B cell (primary cell): ENCODE results near the gene RASA3. TPM values are rescaled to one million over a fixed set of nuclear protein-coding genes. Genes with fewer than 3 reads are reported as not detected.

Experiments used
- ATAC-seq: fragments of 200-7000 bp; cut with Tn5 transposase; one replicate; pipeline ENCODE4 v1.10.0; 2021; ENCODE audit warnings: low read depth, mild to moderate bottlenecking, moderate number of reproducible peaks, moderate library complexity
- CTCF ChIA-PET: fragments of 350-600 bp; sonication (Branson Sonifier 250); formaldehyde crosslinking; loops from one replicate; lab custom pipeline; 2021; ENCODE audit warnings: antibody characterized with exemption, inconsistent platforms; lab: Charles Lee
- POLR2A ChIA-PET: fragments of 350-600 bp; sonication (Branson Sonifier 250); formaldehyde crosslinking; loops from one replicate; lab custom pipeline; 2021; ENCODE audit warnings: antibody characterized with exemption; lab: Charles Lee
- DNase-seq: peaks from one replicate; pipeline ENCODE4 v3.0.0; 2013
- H2AFZ ChIP-seq: 2 replicates; pipeline ENCODE4 v1.6.1; 2012; ENCODE audit warnings: mild to moderate bottlenecking, low read depth, low read length; ENCODE audit not compliant: insufficient read depth, poor library complexity, severe bottlenecking
- H3K27ac ChIP-seq, 2 donors: 1 replicate in 1 of 2; 2 replicates in 1 of 2; pipeline ENCODE4 v1.5.1; 2012 to 2013; ENCODE audit warnings: low read length in 2 of 2, mild to moderate bottlenecking in 2 of 2, moderate library complexity in 1 of 2
- H3K27me3 ChIP-seq, 4 experiments: fragments of 200-600 bp in 1 of 4; sonication (generic) in 1 of 4; replicated peaks in 1 of 4; 1 replicate in 2 of 4; 2 replicates in 2 of 4; pipeline versions ENCODE4 v1.6.1 to v1.7.0; 2013 to 2016; ENCODE audit warnings: low read length in 3 of 4, mild to moderate bottlenecking in 2 of 4, mixed read lengths in 1 of 4, moderate library complexity in 1 of 4; ENCODE audit not compliant: insufficient read depth in 4 of 4, control insufficient read depth in 3 of 4; ENCODE audit errors: control extremely low read depth in 1 of 4
- H3K36me3 ChIP-seq, 2 experiments: replicated peaks in 1 of 2; 1 replicate in 1 of 2; 2 replicates in 1 of 2; pipeline versions ENCODE4 v1.6.1 to v1.7.1; 2013; ENCODE audit warnings: low read length in 1 of 2; ENCODE audit not compliant: insufficient read depth in 2 of 2, control insufficient read depth in 1 of 2; ENCODE audit errors: control extremely low read depth in 1 of 2, extremely low read depth in 1 of 2
- H3K4me1 ChIP-seq, 2 donors: fragments of 200-600 bp in 1 of 2; sonication (generic) in 1 of 2; 1 replicate in 1 of 2; 2 replicates in 1 of 2; pipeline versions ENCODE4 v1.5.1 to v1.6.1; 2013 to 2017; ENCODE audit warnings: low read length in 2 of 2; ENCODE audit not compliant: control insufficient read depth in 2 of 2, insufficient read depth in 2 of 2
- H3K4me2 ChIP-seq: replicated peaks from 2 replicates; pipeline ENCODE3; 2012; ENCODE audit warnings: mild to moderate bottlenecking, low read depth, low read length; ENCODE audit not compliant: poor library complexity, severe bottlenecking
- H3K4me3 ChIP-seq, 5 experiments: fragments of 200-600 bp in 1 of 5; sonication (generic) in 1 of 5; 1 replicate in 3 of 5; 2 replicates in 2 of 5; pipeline versions ENCODE4 v1.5.1 to v1.7.0; 2011 to 2016; ENCODE audit warnings: low read length in 4 of 5, mild to moderate bottlenecking in 4 of 5, low read depth in 2 of 5, control low read depth in 1 of 5, moderate library complexity in 1 of 5; ENCODE audit not compliant: insufficient read depth in 1 of 5; ENCODE audit errors: control extremely low read depth in 1 of 5, extremely low read depth in 1 of 5
- H3K79me2 ChIP-seq: fragments of 200-600 bp; sonication (generic); one replicate; pipeline ENCODE4 v1.6.0; 2016; ENCODE audit warnings: low read length; ENCODE audit not compliant: control insufficient read depth, insufficient read depth
- H3K9ac ChIP-seq: fragments of 200-600 bp; sonication (generic); 2 replicates; pipeline ENCODE4 v1.6.1; 2017; ENCODE audit warnings: mild to moderate bottlenecking, low read length, moderate library complexity
- H3K9me3 ChIP-seq, 3 donors: one replicate each; pipeline versions ENCODE4 v1.6.1 to v1.7.1; 2013; ENCODE audit warnings: low read length in 2 of 3; ENCODE audit not compliant: control insufficient read depth in 2 of 3, insufficient read depth in 1 of 3; ENCODE audit errors: control extremely low read depth in 1 of 3
- H4K20me1 ChIP-seq: 2 replicates; pipeline ENCODE4 v1.6.0; 2012; ENCODE audit warnings: mild to moderate bottlenecking, low read length; ENCODE audit not compliant: insufficient read depth, control insufficient read depth, poor library complexity, severe bottlenecking
- H3K27ac Mint-ChIP-seq: one replicate; pipeline ENCODE4 v1.8.0; 2021; ENCODE audit warnings: mixed read lengths
- H3K27me3 Mint-ChIP-seq: one replicate; pipeline ENCODE4 v1.8.0; 2021; ENCODE audit warnings: mixed read lengths
- H3K4me1 Mint-ChIP-seq: one replicate; pipeline ENCODE4 v1.8.0; 2021; ENCODE audit warnings: mixed read lengths
- H3K4me3 Mint-ChIP-seq: one replicate; pipeline ENCODE4 v1.8.0; 2021; ENCODE audit warnings: mixed read lengths
- H3K9me3 Mint-ChIP-seq: one replicate; pipeline ENCODE4 v1.8.0; 2022; ENCODE audit warnings: mixed read lengths; ENCODE audit not compliant: insufficient read depth
- EZH2 ChIP-seq: IDR thresholded peaks from 2 replicates; pipeline ENCODE4 v1.6.1; 2012; ENCODE audit warnings: borderline replicate concordance, low read depth, mild to moderate bottlenecking, moderate library complexity, low read length; ENCODE audit not compliant: insufficient read depth, poor library complexity, severe bottlenecking
- WGBS: methylation state at CpG from one replicate; pipeline ENCODE4 v1.1.5; 2013; ENCODE audit warnings: missing lambda C conversion rate; ENCODE audit not compliant: insufficient coverage; 5-methylcytosine and 5-hydroxymethylcytosine counted together
- intact Hi-C: fragments of 100-400 bp; cut with micrococcal nuclease; formaldehyde crosslinking; loops from one replicate; pipeline ENCODE4 v1.10.0; 2022
- polyA plus RNA-seq: library from polyadenylated mRNA; depleted of rRNA; stranded (reverse); fragments of >200 nt; gene quantifications from 2 replicates; pipeline ENCODE4 v1.2.3, GENCODE V29; 2012
- total RNA-seq, 2 donors: library from RNA; stranded (reverse); fragments of 120-200 nt in 1 of 2; gene quantifications; 1 replicate in 1 of 2; 2 replicates in 1 of 2; pipeline versions ENCODE4 v1.2.3 to v1.2.4, GENCODE V29; 2013 to 2022
- TF ChIP-seq, protein P1 (sequence below): fragments of 200-600 bp; IDR thresholded peaks from one replicate; pipeline ENCODE4 v1.8.0; 2022; ENCODE audit warnings: antibody characterized with exemption, mild to moderate bottlenecking

Gene RASA3
- total and polyA plus RNA-seq, 2 donors (not counting 1 experiment from before 2014, with no cell fraction given), result 54.2 to 87.4 TPM

DNA sequence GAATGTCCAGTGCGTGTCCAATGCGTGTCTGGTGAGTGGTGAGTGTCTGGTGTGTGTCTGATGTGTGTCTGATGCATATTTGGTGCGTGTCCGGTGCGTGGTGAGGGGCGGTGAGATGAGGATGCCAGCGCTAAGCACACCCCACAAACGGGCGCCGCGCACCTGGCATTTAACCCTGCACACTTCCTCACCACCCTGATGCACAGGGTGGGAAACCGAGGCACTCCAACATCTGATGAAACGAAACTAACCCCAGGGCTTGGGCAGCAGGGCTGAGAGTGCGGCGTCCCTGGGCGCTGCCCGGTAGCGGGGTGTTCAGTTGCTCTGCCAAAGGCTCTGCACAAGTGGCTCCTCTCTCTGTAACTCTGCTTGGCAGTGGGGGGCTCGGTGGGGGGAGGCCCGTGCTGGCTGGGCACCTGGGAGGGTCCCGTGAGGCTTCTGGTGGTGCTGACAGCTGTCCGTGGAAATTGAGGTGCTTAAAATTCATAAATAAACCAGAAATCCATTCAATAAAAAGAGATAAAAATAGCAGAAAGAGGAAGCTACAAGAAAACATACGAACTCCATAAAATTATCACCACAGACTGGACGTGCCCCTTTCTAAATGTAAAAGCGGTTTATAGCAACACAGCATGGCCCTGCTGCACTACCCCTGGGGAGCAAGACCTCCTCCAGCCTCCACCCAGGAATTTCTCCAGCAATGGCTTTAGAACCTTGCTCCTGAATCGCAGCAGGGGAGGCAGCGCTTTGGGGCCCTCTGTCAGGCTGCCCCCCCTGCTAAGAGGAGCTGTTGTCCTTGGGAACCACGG, 76.0 kb downstream of the RASA3 start:
- no peaks in the 10 kb centered on the region for H3K9me3 Mint-ChIP-seq
- H3K4me3 ChIP-seq, result no peak overlapping the region
- peak overlapping the region; percentile 41 for H3K4me3 Mint-ChIP-seq
- no peak overlapping the region for H2AFZ ChIP-seq
- POLR2A ChIA-PET, result interaction anchor here (2.4 kb wide), 1 partner anchor 9 kb away, joined by 8 read pairs; no protein-coding TSS in a partner anchor
- H3K4me2 ChIP-seq, result peak overlapping the region; percentile 38
- no peak for ATAC-seq
- DNase-seq, result no peak
- peaks cover 65% of the 10 kb centered on the region for H3K4me1 Mint-ChIP-seq
- no peaks in the 10 kb centered on the region for H3K27me3 Mint-ChIP-seq
- peaks cover 0 to 58% of the 10 kb centered on the region in 2 experiments for H3K36me3 ChIP-seq
- no peak overlapping the region for H3K9ac ChIP-seq
- intact Hi-C loops, result no loop called here
- H3K27ac Mint-ChIP-seq, result peak overlapping the region; percentile 53
- 61% methylated on average over 11 of the region's 28 CpGs for WGBS
- H3K4me1 ChIP-seq, result peaks cover 34 to 70% of the 10 kb centered on the region in 2 donors
- peaks cover 99% of the 10 kb centered on the region for H3K79me2 ChIP-seq
- H3K9me3 ChIP-seq, result no peaks in the 10 kb centered on the region
- TF ChIP-seq EZH2, result no peak
- TF ChIP-seq, protein P1, sequence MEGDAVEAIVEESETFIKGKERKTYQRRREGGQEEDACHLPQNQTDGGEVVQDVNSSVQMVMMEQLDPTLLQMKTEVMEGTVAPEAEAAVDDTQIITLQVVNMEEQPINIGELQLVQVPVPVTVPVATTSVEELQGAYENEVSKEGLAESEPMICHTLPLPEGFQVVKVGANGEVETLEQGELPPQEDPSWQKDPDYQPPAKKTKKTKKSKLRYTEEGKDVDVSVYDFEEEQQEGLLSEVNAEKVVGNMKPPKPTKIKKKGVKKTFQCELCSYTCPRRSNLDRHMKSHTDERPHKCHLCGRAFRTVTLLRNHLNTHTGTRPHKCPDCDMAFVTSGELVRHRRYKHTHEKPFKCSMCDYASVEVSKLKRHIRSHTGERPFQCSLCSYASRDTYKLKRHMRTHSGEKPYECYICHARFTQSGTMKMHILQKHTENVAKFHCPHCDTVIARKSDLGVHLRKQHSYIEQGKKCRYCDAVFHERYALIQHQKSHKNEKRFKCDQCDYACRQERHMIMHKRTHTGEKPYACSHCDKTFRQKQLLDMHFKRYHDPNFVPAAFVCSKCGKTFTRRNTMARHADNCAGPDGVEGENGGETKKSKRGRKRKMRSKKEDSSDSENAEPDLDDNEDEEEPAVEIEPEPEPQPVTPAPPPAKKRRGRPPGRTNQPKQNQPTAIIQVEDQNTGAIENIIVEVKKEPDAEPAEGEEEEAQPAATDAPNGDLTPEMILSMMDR, result no peak
- CTCF ChIA-PET, result interaction anchor here (1.1 to 1.7 kb wide), 5 partner anchors 8 to 170 kb away, joined by 3 to 6 read pairs (median 4); no protein-coding TSS in a partner anchor
- no peaks in the 10 kb centered on the region for H3K27me3 ChIP-seq
- H4K20me1 ChIP-seq, result peaks cover 96% of the 10 kb centered on the region
- H3K27ac ChIP-seq, result no peak overlapping the region

DNA sequence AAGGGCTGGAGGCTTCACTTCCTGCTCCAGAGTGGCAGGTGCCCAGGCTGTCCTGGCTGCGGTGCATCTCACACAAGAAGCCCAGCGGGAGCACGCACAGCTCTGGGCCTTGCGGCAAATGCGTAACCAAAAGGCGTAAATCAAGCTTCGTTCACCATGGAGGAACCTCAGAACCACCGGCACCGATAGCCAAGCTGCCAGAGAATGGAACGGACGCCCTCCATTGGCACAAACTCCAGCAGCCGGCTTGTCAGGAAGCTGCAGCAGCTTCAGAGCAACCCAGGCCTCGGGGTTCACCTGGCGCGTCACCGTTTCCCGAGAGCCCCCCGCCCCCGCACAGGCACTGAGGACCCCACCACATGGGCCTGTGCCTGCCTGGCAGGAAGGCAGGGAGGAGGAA, 76.7 kb downstream of the RASA3 start:
- CTCF ChIA-PET, result no interaction called here
- no peak overlapping the region for H3K4me2 ChIP-seq
- H4K20me1 ChIP-seq, result peaks cover 94% of the 10 kb centered on the region
- peaks cover 70% of the 10 kb centered on the region for H3K4me1 Mint-ChIP-seq
- no peak for DNase-seq
- H3K9ac ChIP-seq, result no peak overlapping the region
- H3K4me3 ChIP-seq, result no peak overlapping the region
- H3K36me3 ChIP-seq, result peaks cover 0 to 56% of the 10 kb centered on the region in 2 experiments
- H3K9me3 ChIP-seq, result no peaks in the 10 kb centered on the region
- H3K9me3 Mint-ChIP-seq, result no peaks in the 10 kb centered on the region
- no peaks in the 10 kb centered on the region for H3K27me3 Mint-ChIP-seq
- intact Hi-C loops, result no loop called here
- H3K27ac Mint-ChIP-seq, result peak overlapping the region; percentile 53
- POLR2A ChIA-PET, result interaction anchor here (2.4 kb wide), 1 partner anchor 10 kb away, joined by 8 read pairs; no protein-coding TSS in a partner anchor
- peak overlapping the region; percentile 41 for H3K4me3 Mint-ChIP-seq
- no peak for ATAC-seq
- H3K27me3 ChIP-seq, result no peaks in the 10 kb centered on the region
- WGBS, result 96% methylated on average over 19 of the region's 19 CpGs
- H2AFZ ChIP-seq, result no peak overlapping the region
- H3K79me2 ChIP-seq, result peaks cover 93% of the 10 kb centered on the region
- H3K27ac ChIP-seq, result no peak overlapping the region
- TF ChIP-seq, protein P1, result no peak
- no peak for TF ChIP-seq EZH2
- peaks cover 34 to 75% of the 10 kb centered on the region in 2 donors for H3K4me1 ChIP-seq
